Stimulated activated CD8-positive, alpha-beta memory T cell treated with anti-CD3 and anti-CD28 coated beads, Interleukin-7, amount 100 ng/mL, for 1 hour (primary cell): Measurements from ENCODE around the gene DHH.

ENCODE experiments used
- DNase-seq, 2 donors: peaks; one replicate each; pipeline ENCODE4 v3.0.0-alpha.2; 2020; ENCODE audit warnings: low read depth in 2 of 2

The DHH gene

GRCh38 chr12:49109641-49110463 lies 15.3 kb upstream of the DHH start:
- DNase-seq = no peak

- DNase-seq = no peak
These were observed 14.4 kb upstream of the DHH start for GRCh38 chr12:49108958-49109404.

GRCh38 chr12:49105504-49106084 lies 11.0 kb upstream of the DHH start:
- DNase-seq = no peak

GRCh38 chr12:49104822-49105221 lies 10.2 kb upstream of the DHH start:
- no peak for DNase-seq

- DNase-seq = no peak
These were observed 5.8 kb upstream of the DHH start for GRCh38 chr12:49100380-49100779.

GRCh38 chr12:49098703-49099102 lies 4.1 kb upstream of the DHH start:
- no peak for DNase-seq

- peak; percentile 25 to 31 for DNase-seq
These were observed 3.4 kb upstream of the DHH start for GRCh38 chr12:49098035-49098451.

GRCh38 chr12:49097381-49097780 lies 2.8 kb upstream of the DHH start:
- no peak for DNase-seq

- DNase-seq = no peak
These were observed 369 bp upstream of the DHH start for GRCh38 chr12:49094975-49095365.

GRCh38 chr12:49093792-49094159 lies 825 bp downstream of the DHH start:
- DNase-seq = no peak

- no peak for DNase-seq
These were observed 1.7 kb downstream of the DHH start for GRCh38 chr12:49092816-49093406.

GRCh38 chr12:49092086-49092815 lies 2.4 kb downstream of the DHH start:
- no peak for DNase-seq

- no peak for DNase-seq
These were observed 2.8 kb downstream of the DHH start for GRCh38 chr12:49091836-49092085.

- DNase-seq = no peak
These were observed 3.4 kb downstream of the DHH start for GRCh38 chr12:49091056-49091835.

- DNase-seq = no peak
These were observed 4.5 kb downstream of the DHH start for GRCh38 chr12:49089821-49090773.

- DNase-seq = no peak
These were observed 5.7 kb downstream of the DHH start for GRCh38 chr12:49088932-49089330.

GRCh38 chr12:49088150-49088931 lies 6.3 kb downstream of the DHH start:
- peak; percentile 31 to 51 for DNase-seq

- no peak for DNase-seq
These were observed 8.5 kb downstream of the DHH start for GRCh38 chr12:49086116-49086515.

GRCh38 chr12:49084438-49084837 lies 10.2 kb downstream of the DHH start:
- DNase-seq = no peak

GRCh38 chr12:49079793-49080192 lies 14.8 kb downstream of the DHH start:
- no peak for DNase-seq
